NB4 (cell line): Measurements from ENCODE around the gene SMOC2.

Experiments used
- MYC ChIP-seq: IDR thresholded peaks from 2 replicates; pipeline ENCODE4 v1.6.1; 2011; ENCODE audit warnings: low read depth, low read length
- POLR2A ChIP-seq: IDR thresholded peaks from 2 replicates; pipeline ENCODE4 v1.6.1; 2011; ENCODE audit warnings: mild to moderate bottlenecking; ENCODE audit not compliant: insufficient read length; ENCODE audit errors: extremely low read depth
- TF ChIP-seq, protein P1 (sequence below): IDR thresholded peaks from one replicate; pipeline ENCODE4 v1.5.1; 2012; ENCODE audit warnings: low read depth, low read length
- TF ChIP-seq, protein P2 (sequence below): IDR thresholded peaks from 2 replicates; pipeline ENCODE4 v1.6.1; 2011; ENCODE audit warnings: low read depth, low read length

DNA sequence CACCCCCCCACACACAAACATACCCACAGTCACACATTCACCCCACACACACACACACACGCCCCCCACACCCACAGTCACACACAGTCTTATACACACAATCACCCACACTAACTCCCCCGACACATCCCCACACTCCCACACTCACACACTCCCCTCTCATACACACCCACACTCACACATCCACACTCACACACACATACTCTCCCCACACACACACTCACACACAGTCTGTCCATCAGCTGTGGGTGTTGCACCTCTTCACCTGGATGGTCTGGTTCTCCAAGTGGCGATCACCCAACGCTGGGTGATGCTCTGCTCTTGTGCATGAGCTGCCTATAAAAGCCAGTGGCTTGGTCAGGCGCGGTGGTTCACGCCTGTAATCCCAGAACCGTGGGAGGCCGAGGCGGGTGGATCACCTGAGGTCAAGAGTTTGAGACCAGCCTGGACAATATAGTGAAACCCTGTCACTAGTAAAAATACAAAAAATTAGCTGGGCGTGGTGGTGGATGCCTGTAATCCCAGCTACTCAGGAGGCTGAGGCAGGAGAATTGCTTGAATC, 158.9 kb downstream of the SMOC2 start:
- TF ChIP-seq POLR2A (no peak), MYC (no peak)
- TF ChIP-seq, protein P1, sequence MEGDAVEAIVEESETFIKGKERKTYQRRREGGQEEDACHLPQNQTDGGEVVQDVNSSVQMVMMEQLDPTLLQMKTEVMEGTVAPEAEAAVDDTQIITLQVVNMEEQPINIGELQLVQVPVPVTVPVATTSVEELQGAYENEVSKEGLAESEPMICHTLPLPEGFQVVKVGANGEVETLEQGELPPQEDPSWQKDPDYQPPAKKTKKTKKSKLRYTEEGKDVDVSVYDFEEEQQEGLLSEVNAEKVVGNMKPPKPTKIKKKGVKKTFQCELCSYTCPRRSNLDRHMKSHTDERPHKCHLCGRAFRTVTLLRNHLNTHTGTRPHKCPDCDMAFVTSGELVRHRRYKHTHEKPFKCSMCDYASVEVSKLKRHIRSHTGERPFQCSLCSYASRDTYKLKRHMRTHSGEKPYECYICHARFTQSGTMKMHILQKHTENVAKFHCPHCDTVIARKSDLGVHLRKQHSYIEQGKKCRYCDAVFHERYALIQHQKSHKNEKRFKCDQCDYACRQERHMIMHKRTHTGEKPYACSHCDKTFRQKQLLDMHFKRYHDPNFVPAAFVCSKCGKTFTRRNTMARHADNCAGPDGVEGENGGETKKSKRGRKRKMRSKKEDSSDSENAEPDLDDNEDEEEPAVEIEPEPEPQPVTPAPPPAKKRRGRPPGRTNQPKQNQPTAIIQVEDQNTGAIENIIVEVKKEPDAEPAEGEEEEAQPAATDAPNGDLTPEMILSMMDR = no peak
- TF ChIP-seq, protein P2, sequence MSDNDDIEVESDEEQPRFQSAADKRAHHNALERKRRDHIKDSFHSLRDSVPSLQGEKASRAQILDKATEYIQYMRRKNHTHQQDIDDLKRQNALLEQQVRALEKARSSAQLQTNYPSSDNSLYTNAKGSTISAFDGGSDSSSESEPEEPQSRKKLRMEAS = no peak
